Uterus (tissue), 4 donors: ENCODE data around the gene CDK5RAP1. TPM values are rescaled to one million over a fixed set of nuclear protein-coding genes. Genes with fewer than 3 reads are reported as not detected.
"Not testable (repeated sequence)": the region's sequence is repeated elsewhere in the genome, so short reads cannot be mapped to it uniquely, and the experiment has no call there.

ENCODE experiments used
- DNase-seq, 2 donors: peaks; one replicate each; pipeline ENCODE4 v3.0.0-alpha.2; 2019 to 2020
- H3K27ac ChIP-seq, 2 donors: fragments of 200-600 bp; sonication (generic); 1 replicate in 1 of 2; 2 replicates in 1 of 2; pipeline ENCODE4 v1.5.1; 2016 to 2018
- H3K27me3 ChIP-seq, 2 donors: fragments of 200-600 bp; sonication (generic); one replicate each; pipeline ENCODE4 v1.5.1; 2018 to 2019; ENCODE audit warnings: control low read depth in 1 of 2
- H3K36me3 ChIP-seq, 2 donors: fragments of 200-600 bp; sonication (generic); one replicate each; pipeline ENCODE4 v1.5.1; 2019; ENCODE audit warnings: control low read depth in 1 of 2
- H3K4me1 ChIP-seq, 2 donors: fragments of 200-600 bp; sonication (generic); one replicate each; pipeline ENCODE4 v1.5.1; 2018 to 2019; ENCODE audit warnings: control low read depth in 1 of 2
- H3K4me3 ChIP-seq, 2 donors: fragments of 200-600 bp; sonication (generic); 1 replicate in 1 of 2; 2 replicates in 1 of 2; pipeline ENCODE4 v1.5.1; 2018 to 2019; ENCODE audit warnings: mild to moderate bottlenecking in 1 of 2
- H3K9me3 ChIP-seq, 2 donors: fragments of 200-600 bp; sonication (generic); one replicate each; pipeline ENCODE4 v1.5.1; 2019; ENCODE audit warnings: control low read depth in 1 of 2
- POLR2A ChIP-seq, 2 donors: fragments of 450-650 bp; IDR thresholded peaks; one replicate each; pipeline ENCODE4 v1.6.1; 2016; ENCODE audit warnings: antibody characterized with exemption in 2 of 2, mild to moderate bottlenecking in 1 of 2, moderate library complexity in 1 of 2
- intact Hi-C: fragments of 100-400 bp; cut with DNase I; formaldehyde crosslinking; loops from one replicate; pipeline ENCODE4 v1.15.1; 2023; ENCODE audit warnings: low total_unique reads
- total RNA-seq, 4 donors: library from RNA; depleted of rRNA in 3 of 4; stranded (reverse); fragments of >200 nt in 3 of 4; gene quantifications; one replicate each; pipeline versions ENCODE4 v1.1.0 to v1.2.4, GENCODE V29; 2014 to 2023
- TF ChIP-seq, protein P1 (sequence below), 4 experiments: fragments of 200-600 bp in 2 of 4; fragments of 450-650 bp in 2 of 4; sonication (generic) in 2 of 4; IDR thresholded peaks; one replicate each; pipeline ENCODE4 v1.5.1; 2016 to 2019; ENCODE audit warnings: antibody characterized with exemption in 4 of 4, mild to moderate bottlenecking in 2 of 4, moderate library complexity in 1 of 4
- donor health status: DM: yes; HTN: yes; CAD: no.

The CDK5RAP1 gene
- total RNA-seq, 4 donors from 2014 or later, result 4.1 to 34.6 (median 17.2) TPM

DNA sequence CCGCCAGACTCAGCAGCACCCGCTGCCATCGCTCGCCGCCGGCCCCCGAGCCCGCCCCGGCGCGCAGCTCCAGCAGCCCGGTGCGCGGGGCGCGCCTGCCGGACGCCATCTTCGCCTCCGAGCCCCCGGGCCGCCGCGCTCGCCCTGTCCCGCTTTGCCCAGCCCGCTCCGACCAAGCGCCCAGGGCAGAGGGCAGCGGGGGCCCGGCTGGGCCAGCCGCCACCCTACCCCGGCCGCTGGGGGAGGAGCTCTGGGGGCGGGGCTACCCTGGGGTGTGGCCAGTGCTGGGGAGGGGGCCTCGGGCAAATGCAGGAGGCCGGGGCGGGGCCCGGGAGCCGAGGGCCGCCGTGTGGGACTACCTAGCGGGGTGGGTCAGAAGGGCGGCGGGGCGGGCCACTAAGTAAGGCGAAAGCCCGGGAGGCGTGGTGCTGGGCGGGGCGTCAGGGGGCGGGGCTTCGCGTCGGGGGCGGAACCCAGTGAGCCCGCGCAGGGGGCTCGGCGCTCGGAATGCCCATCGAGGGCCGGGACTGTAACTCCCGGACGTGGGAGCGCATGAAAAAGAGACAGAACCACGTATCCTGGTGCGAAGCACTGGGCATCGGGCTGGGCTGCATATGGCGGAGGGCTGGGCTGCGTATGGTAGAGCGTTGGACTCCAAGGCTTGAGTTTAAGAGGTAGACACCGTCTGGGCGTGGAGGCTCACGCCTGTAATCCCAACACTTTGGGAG, 42.4 kb upstream of the CDK5RAP1 start, which contains the start of gene SNTA1:
SNTA1 (minus strand) TSS at position 252 of the 728 bp plus-strand sequence; CDS start at position 109, 143 bp downstream.
- H3K9me3 ChIP-seq, result no peaks in the 10 kb centered on the region
- peak within 1 kb of the TSS; percentile 54 to 84 for H3K4me3 ChIP-seq
- no peak for TF ChIP-seq POLR2A (IDR thresholded peaks at IDR 0.05)
- TF ChIP-seq, protein P1, sequence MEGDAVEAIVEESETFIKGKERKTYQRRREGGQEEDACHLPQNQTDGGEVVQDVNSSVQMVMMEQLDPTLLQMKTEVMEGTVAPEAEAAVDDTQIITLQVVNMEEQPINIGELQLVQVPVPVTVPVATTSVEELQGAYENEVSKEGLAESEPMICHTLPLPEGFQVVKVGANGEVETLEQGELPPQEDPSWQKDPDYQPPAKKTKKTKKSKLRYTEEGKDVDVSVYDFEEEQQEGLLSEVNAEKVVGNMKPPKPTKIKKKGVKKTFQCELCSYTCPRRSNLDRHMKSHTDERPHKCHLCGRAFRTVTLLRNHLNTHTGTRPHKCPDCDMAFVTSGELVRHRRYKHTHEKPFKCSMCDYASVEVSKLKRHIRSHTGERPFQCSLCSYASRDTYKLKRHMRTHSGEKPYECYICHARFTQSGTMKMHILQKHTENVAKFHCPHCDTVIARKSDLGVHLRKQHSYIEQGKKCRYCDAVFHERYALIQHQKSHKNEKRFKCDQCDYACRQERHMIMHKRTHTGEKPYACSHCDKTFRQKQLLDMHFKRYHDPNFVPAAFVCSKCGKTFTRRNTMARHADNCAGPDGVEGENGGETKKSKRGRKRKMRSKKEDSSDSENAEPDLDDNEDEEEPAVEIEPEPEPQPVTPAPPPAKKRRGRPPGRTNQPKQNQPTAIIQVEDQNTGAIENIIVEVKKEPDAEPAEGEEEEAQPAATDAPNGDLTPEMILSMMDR (IDR thresholded peaks at IDR 0.05), result peak in 1 of 4 experiments; percentile 4
- peak within 1 kb of the TSS; percentile 42 to 89 for H3K27ac ChIP-seq
- H3K27me3 ChIP-seq, result no peaks in the 10 kb centered on the region
- intact Hi-C loops, result no loop called here
- no peaks in the 10 kb centered on the region for H3K36me3 ChIP-seq
- H3K4me1 ChIP-seq, result no peaks in the 10 kb centered on the region
- DNase-seq, result peak; percentile 91 to 95

DNA sequence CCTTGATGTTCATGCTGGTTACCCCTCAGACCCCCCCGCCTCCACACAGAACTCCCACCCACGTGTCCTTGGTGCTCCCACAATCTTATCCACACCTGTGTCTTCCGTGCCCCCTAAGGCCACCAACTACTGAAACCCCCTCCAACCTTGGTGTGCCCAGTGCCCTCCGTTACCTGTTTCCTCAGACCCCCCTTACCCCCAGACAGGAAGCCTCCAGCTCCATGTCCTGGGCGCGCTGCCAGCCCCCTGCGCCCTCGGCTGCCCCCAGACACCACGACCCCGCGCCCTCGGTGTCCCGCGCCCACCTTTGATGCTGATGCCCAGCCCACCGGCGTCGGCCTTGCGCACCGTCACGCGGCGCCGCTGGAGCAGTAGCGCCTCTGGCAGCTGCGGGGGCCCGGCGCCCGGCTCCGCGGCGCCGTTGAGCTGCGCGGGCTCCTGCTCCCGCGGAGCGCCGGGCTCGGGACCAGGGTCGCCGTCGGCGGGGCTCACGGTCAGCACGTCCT, 41.7 kb upstream of the CDK5RAP1 start:
- Histone ChIP-seq H3K27me3 (no peaks in the 10 kb centered on the region), H3K9me3 (no peaks in the 10 kb centered on the region), H3K4me3 (peak overlapping the region; percentile 54 to 84), H3K4me1 (no peaks in the 10 kb centered on the region), H3K27ac (peak overlapping the region; percentile 42 to 89), H3K36me3 (no peaks in the 10 kb centered on the region)
- TF ChIP-seq POLR2A (IDR thresholded peaks at IDR 0.05), result no peak
- peak; percentile 33 to 41 for DNase-seq
- intact Hi-C loops, result no loop called here

DNA sequence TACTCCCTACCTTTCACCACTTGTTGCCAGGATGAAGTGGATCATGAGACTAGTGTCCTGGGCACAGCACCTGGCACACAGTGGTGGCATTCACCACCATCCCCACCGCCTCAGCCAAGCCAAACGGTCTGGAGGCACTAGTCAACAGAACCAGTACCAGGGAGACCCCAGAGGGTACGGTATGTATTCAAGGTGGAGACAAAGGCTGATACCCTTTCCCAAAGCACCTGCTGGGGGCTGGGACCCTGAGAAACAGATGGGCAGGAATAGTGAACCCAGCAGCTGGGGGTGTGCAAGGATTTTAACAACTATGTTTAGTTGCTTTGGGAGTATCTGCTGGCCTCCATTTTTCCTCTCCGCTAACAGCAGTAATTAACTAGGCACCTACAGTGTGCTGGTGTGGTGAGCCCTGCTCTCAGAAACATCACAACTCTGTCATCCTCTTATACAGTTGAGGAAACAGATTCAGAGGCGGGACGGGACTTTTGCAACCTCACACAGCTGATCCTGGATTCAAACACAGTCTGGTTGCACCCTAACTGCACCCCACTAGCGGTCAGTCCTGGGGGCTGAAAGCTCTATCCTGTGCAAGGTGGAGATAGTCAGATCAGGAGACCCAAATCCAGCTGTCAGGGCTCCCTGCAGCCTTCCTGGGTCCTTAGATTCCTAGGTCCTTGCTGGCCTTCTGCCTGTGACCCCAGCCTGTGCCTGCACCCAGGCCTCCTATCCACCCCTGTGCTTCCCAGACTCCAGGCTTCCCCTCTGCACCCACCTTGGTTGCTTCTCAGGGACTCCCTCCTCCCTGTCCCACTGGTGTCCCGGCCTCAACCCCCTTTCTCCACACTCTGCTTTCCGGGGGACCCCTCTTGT, 41.1 kb upstream of the CDK5RAP1 start:
- TF ChIP-seq POLR2A (IDR thresholded peaks at IDR 0.05), result no peak
- TF ChIP-seq, protein P1 (IDR thresholded peaks at IDR 0.05), result no peak
- no peak for DNase-seq
- intact Hi-C loops, result no loop called here
- Histone ChIP-seq H3K9me3 (no peaks in the 10 kb centered on the region), H3K4me1 (peaks cover 0 to 5% of the 10 kb centered on the region in 2 donors), H3K36me3 (no peaks in the 10 kb centered on the region), H3K27me3 (no peaks in the 10 kb centered on the region), H3K4me3 (peak overlapping the region; percentile 54 to 84), H3K27ac (peak overlapping the region; percentile 42 to 89)

DNA sequence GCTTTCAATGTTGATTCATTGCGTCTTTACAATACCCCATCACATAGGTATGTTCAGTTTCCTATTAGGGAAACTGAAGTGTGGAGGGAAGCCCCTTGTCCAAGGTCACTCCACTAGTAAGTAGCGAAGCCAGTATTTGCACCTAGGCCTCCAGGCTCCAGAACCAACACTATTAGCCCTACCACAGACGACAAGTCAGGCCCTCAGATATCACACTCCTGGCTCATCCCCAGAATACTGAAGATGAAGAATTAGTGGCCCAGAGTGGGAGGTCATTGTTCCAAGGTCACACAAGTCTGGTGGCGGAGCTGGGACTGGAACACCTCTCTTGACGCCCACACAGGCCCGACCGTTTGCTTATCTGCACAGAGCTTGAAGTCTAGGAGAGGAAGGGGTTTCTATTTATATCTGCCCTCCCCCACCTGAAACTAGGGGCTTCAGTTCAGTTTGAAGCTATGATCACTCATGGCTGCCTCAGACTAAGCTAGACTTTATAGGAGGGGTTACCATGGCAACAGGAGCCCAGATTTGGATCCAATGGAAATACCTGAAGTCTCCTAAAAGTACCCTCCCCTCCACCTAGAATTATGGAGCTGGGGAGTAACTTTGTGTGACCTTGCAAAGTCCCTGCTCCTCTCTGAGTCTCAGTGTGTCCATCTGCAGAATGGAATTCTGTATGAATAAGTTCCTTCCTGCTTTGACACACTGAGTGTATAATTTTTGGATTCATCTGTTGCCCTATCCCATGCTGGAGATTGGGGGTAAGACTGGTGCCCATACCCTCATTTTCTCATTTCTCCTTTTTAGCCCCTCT, 40.0 kb upstream of the CDK5RAP1 start:
- peaks cover 0 to 5% of the 10 kb centered on the region in 2 donors for H3K4me1 ChIP-seq
- intact Hi-C loops, result no loop called here

DNA sequence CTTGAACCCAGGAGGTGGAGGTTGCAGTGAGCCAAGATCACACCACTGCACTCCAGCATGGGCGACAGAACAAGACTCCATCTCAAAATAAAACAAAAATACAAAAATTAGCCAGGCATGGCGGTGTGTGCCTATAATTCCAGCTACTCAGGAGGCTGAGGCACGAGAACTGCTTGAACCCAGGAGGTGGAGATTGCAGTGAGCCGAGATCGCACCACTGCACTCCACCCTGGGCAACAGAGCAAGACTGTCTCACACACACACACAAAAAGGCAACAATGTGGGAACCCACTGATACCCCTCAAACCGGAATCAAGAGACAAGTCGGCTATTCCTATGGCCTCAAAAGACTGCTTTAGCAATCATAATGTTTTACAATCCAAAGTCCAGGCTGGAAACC, 39.2 kb upstream of the CDK5RAP1 start:
- not testable (repeated sequence) for DNase-seq

More for the DNA sequence above, 40.0 kb upstream of the CDK5RAP1 start:
- H3K27me3 ChIP-seq, result no peaks in the 10 kb centered on the region
- H3K36me3 ChIP-seq, result no peaks in the 10 kb centered on the region
- no peaks in the 10 kb centered on the region for H3K9me3 ChIP-seq
- H3K4me3 ChIP-seq, result no peak overlapping the region
- H3K27ac ChIP-seq, result no peak overlapping the region
- TF ChIP-seq POLR2A (IDR thresholded peaks at IDR 0.05), result no peak
- TF ChIP-seq, protein P1 (IDR thresholded peaks at IDR 0.05), result no peak
- no peak for DNase-seq

More for the DNA sequence above, 39.2 kb upstream of the CDK5RAP1 start:
- H3K4me1 ChIP-seq, intact Hi-C loops, H3K27ac ChIP-seq, H3K9me3 ChIP-seq, H3K4me3 ChIP-seq, H3K36me3 ChIP-seq, H3K27me3 ChIP-seq: not testable (repeated sequence)
